LNCaP clone FGC (cell line): ENCODE results near the gene TSNAXIP1.
A peak's percentile ranks its signal among the peaks of the same experiment; 100 is the strongest.

Experiments used
- DNase-seq: peaks from one replicate; pipeline ENCODE4 v3.0.0-alpha.2; 2011; ENCODE audit warnings: low read depth
- H3K4me3 ChIP-seq: 2 replicates; pipeline ENCODE4 v1.5.1; 2011; ENCODE audit warnings: mild to moderate bottlenecking, low read depth, low read length, control low read depth
- TF ChIP-seq, protein P1 (sequence below): IDR thresholded peaks from 2 replicates; pipeline ENCODE4 v1.5.1; 2012; ENCODE audit warnings: mild to moderate bottlenecking; ENCODE audit not compliant: control insufficient read depth, insufficient read depth; ENCODE audit errors: extremely low read depth

TSNAXIP1 gene

DNA sequence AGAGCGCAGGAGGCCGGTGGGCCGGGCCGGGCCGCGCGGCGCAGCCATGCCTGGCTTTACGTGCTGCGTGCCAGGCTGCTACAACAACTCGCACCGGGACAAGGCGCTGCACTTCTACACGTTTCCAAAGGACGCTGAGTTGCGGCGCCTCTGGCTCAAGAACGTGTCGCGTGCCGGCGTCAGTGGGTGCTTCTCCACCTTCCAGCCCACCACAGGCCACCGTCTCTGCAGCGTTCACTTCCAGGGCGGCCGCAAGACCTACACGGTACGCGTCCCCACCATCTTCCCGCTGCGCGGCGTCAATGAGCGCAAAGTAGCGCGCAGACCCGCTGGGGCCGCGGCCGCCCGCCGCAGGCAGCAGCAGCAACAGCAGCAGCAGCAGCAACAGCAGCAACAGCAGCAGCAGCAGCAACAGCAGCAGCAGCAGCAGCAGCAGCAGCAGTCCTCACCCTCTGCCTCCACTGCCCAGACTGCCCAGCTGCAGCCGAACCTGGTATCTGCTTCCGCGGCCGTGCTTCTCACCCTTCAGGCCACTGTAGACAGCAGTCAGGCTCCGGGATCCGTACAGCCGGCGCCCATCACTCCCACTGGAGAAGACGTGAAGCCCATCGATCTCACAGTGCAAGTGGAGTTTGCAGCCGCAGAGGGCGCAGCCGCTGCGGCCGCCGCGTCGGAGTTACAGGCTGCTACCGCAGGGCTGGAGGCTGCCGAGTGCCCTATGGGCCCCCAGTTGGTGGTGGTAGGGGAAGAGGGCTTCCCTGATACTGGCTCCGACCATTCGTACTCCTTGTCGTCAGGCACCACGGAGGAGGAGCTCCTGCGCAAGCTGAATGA is 36.0 kb downstream of the TSNAXIP1 start:
- H3K4me3 ChIP-seq: peak overlapping the region; percentile 76
- TF ChIP-seq, protein P1, sequence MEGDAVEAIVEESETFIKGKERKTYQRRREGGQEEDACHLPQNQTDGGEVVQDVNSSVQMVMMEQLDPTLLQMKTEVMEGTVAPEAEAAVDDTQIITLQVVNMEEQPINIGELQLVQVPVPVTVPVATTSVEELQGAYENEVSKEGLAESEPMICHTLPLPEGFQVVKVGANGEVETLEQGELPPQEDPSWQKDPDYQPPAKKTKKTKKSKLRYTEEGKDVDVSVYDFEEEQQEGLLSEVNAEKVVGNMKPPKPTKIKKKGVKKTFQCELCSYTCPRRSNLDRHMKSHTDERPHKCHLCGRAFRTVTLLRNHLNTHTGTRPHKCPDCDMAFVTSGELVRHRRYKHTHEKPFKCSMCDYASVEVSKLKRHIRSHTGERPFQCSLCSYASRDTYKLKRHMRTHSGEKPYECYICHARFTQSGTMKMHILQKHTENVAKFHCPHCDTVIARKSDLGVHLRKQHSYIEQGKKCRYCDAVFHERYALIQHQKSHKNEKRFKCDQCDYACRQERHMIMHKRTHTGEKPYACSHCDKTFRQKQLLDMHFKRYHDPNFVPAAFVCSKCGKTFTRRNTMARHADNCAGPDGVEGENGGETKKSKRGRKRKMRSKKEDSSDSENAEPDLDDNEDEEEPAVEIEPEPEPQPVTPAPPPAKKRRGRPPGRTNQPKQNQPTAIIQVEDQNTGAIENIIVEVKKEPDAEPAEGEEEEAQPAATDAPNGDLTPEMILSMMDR: peak; percentile 18; the same call in 1 of the 2 replicates
- DNase-seq: no peak

DNA sequence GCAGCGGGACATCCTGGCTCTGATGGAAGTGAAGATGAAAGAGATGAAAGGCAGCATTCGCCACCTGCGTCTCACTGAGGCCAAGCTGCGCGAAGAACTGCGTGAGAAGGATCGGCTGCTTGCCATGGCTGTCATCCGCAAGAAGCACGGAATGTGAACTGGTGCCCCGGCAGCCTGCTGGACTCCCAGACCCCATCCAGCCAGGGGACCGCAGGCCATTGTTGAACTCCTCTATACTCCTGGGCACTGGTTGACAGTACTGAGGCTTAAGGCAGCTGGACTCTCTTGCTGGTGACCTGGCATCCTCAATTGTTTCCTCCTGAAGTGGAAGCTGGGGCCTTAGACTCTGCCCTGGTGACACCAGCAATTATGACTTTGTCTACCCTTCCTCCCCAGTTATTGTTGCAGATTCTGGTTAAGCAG is 36.7 kb downstream of the TSNAXIP1 start:
- no peak for DNase-seq
- TF ChIP-seq, protein P1: no peak
- H3K4me3 ChIP-seq: peak overlapping the region; percentile 76

DNA sequence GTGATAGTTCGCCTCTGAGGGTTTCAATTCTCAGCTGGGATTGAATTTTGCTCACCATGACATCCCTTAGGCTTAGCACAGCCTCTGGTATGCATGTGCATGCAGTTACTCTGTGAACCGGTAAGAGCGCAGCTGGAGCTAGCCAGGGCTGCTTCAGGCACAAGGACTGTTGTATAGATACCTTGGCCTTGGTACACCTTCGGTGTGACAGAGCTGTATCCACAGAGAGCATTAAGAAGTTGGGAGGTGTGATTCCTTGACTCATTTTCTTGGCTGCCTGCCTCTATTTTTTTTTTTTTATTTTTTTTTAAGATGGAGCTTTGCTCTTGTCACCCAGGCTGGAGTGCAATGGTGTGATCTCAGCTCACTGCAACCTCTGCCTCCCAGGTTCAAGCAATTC is 37.8 kb downstream of the TSNAXIP1 start:
- DNase-seq: no peak
- no peak overlapping the region for H3K4me3 ChIP-seq
- TF ChIP-seq, protein P1: no peak

DNA sequence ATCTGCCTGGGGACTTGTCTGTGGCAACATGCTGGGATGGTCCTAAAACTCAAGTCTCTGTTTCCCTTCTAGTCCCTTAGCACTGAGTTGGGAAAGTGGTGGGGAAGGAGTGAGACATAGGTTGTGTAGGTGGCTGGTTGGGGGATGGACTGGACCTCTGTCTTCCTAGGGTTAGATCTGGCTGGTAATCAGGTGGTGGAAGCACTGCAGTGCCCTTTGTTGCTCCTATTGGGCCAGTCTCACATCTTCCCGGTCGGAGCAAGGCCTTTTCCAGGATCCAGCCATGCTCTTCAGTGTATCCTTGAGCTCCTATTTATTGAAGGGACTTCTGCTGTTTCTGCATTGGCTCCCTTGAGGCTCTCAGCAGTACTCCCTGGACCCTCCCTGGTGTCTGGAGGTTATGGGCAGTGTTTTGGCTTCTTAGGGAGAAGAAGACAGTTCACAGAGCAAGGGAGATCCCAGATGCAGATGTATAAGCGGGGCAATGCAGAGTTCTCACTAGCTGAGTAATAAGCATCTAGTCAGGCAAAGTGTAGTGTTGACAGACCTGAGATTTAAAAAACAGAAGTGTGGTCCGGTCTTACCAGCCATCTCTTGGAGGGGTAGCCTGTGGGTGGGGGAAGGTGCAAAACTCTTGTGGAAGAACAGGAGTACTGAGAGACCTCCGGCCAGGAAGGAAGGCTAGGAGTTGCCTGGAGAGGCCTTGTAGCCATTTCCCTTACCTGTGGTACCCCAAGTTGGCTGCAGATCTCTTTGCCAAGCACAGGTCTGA is 38.8 kb downstream of the TSNAXIP1 start:
- TF ChIP-seq, protein P1: no peak
- no peak for DNase-seq
- H3K4me3 ChIP-seq: peak overlapping the region; percentile 99

DNA sequence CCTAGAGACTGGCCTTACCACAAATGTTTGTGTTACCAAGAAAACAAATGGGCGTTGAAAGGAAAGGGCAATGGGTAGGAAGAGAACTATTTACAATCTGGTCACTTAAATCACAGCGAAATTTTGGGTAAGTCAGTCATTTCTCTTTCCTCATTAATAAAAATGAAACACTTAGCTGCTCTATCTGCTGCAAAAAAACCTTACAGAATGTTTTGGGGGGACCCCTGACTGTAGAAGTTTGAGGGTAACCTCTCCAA is 39.3 kb downstream of the TSNAXIP1 start:
- H3K4me3 ChIP-seq: peak overlapping the region; percentile 99
- TF ChIP-seq, protein P1: no peak
- no peak for DNase-seq

DNA sequence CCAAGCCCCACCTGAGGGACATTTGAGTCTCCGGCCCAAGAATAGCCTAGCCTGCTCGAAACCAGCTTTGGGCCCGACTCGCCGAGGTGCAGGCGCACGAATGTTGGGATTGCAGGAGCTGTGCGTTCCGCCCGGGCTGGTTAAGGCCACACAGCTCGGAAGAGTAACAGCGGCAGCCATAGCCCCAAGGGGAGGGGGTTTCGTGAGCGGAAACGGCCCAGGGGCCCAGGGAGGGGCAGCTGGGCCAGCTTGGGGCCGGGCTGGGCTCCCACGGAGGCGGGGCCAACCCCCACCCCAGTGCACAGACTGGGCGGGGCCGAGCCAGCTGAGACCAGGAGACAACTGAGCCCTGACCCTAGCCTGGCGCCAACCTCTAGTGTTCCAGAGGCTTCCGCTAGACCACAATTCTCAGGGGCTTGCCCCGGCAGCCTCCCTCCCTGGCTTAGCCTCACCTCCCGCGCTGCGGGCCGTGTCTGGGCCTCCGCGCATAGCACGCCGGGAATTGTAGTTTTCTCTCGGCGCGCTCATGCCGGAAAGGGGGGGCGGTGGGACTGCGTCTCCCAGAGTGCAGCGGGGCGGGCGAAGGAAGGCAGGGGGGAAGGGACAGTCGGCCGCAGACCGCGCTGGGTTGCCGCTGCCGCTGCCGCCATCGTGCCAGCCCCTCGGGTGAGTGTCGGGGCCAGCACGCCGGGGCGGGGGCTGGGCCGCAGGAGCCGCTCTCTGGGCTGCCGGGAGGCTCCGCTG is 39.8 kb downstream of the TSNAXIP1 start, which contains the start of gene NUTF2:
NUTF2 (plus strand) TSS at position 614 of the 744 bp plus-strand sequence. CDS start 18,198 bp downstream, outside the sequence.
- H3K4me3 ChIP-seq: peak within 1 kb of the TSS; percentile 99
- DNase-seq: peak; percentile 74
- TF ChIP-seq, protein P1: no peak
